Activated naive CD8-positive, alpha-beta T cell treated with anti-CD3 and anti-CD28 coated beads for 36 hours (primary cell): ENCODE data around the gene UNC5A. TPM values are rescaled to one million over a fixed set of nuclear protein-coding genes. Genes with fewer than 3 reads are reported as not detected.

Source experiments
- DNase-seq: peaks from one replicate; pipeline ENCODE4 v3.0.0; 2021
- H3K27ac Mint-ChIP-seq: one replicate; pipeline ENCODE4 v1.8.0; 2022; ENCODE audit warnings: mild to moderate bottlenecking, moderate library complexity, mixed read lengths
- H3K27me3 Mint-ChIP-seq: one replicate; pipeline ENCODE4 v1.8.0; 2022; ENCODE audit warnings: mild to moderate bottlenecking, mixed read lengths
- H3K36me3 Mint-ChIP-seq: one replicate; pipeline ENCODE4 v1.8.0; 2021; ENCODE audit warnings: mild to moderate bottlenecking, mixed read lengths
- H3K4me1 Mint-ChIP-seq: one replicate; pipeline ENCODE4 v1.8.0; 2021; ENCODE audit warnings: mixed read lengths
- H3K4me3 Mint-ChIP-seq: one replicate; pipeline ENCODE4 v1.8.0; 2022; ENCODE audit warnings: mild to moderate bottlenecking, moderate library complexity, mixed read lengths
- H3K9me3 Mint-ChIP-seq: one replicate; pipeline ENCODE4 v1.8.0; 2022; ENCODE audit warnings: mixed read lengths
- total RNA-seq, 2 experiments: library from RNA; stranded (reverse); gene quantifications; one replicate each; pipeline ENCODE4 v1.2.3, GENCODE V29; 2021

Gene UNC5A
- total RNA-seq, 2 experiments from 2014 or later: not detected

DNA sequence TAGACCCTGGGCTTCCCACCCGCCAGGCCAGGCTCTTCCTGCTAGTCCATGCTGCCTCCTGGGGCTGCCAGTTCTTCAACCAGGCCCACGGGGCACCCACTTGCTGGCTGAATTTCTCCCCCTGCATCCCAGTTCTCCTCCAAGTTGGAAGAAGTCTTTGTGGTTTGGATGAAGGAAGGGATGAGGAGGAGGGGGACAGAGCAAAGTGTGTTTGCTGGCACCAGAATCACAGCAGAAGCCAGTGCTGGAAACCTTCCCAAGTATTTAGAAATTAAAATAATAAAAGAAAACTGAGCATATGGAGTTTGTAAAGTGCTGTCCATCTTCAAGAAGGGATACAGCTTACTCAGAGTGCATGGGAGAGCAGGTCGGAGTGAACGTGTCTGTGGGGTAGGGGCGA lies 19.4 kb upstream of the UNC5A start:
- H3K4me1 Mint-ChIP-seq: peaks cover 2% of the 10 kb centered on the region
- peaks cover 49% of the 10 kb centered on the region for H3K27me3 Mint-ChIP-seq
- DNase-seq: no peak
- H3K4me3 Mint-ChIP-seq: no peak overlapping the region
- no peak overlapping the region for H3K27ac Mint-ChIP-seq
- H3K36me3 Mint-ChIP-seq: no peaks in the 10 kb centered on the region
- H3K9me3 Mint-ChIP-seq: no peaks in the 10 kb centered on the region

DNA sequence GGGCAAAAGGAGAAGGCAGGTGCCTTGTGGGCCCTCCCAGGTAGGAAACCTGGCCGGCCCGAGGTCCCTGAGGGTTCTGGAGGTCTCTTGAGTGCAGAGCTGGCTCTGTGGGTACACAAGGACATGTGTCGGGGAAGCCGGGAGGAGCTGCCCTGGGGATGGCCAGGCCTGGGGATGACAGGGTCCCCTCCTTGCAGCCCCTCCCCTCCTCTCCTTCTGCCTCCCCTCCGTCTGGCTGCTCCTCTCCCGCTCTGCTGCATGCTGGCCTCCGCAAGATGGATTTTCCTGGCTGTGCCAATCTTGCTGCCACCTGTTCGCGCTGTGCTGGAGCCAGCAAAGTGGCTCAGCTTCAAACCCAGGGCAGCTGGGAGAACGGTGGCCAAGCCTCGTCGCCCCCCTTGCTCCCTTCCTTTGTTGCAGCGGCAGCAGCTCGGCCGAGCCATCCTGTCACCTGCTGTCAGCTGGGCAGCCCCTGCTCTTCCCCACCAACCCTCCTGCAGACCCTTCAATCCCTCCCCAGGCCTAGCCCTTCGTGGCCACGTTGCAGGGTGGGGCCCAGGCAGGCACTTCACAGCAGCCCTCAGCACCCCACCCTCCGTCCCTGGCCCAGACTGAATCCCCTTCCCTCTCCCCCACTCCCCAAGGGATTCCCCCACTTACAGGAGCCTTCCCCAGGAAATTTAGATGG lies 17.6 kb upstream of the UNC5A start:
- peaks cover 2% of the 10 kb centered on the region for H3K4me1 Mint-ChIP-seq
- DNase-seq: no peak
- H3K27ac Mint-ChIP-seq: no peak overlapping the region
- no peaks in the 10 kb centered on the region for H3K36me3 Mint-ChIP-seq
- no peak overlapping the region for H3K4me3 Mint-ChIP-seq
- H3K27me3 Mint-ChIP-seq: peaks cover 61% of the 10 kb centered on the region
- no peaks in the 10 kb centered on the region for H3K9me3 Mint-ChIP-seq

DNA sequence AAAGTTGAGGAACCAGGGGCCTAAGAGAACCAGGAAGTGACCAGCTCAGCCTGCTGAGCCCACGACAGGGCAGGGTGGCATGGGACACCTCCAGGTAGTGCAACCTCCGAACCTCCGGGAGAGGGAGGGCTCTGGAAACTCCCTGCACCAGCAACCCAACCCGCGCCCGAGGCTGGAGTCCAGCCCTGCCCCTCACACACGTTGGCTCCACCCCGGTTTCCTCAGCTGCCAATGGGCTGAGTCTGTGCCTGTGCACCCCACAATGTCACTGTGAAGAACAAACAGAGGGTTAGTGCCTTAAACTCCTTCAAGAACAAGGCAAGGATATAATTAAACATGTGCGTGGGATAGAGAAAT lies 17.0 kb upstream of the UNC5A start:
- Mint-ChIP-seq H3K36me3 (no peaks in the 10 kb centered on the region), H3K4me1 (peaks cover 2% of the 10 kb centered on the region), H3K27me3 (peaks cover 61% of the 10 kb centered on the region), H3K27ac (no peak overlapping the region), H3K4me3 (no peak overlapping the region), H3K9me3 (no peaks in the 10 kb centered on the region)
- no peak for DNase-seq

DNA sequence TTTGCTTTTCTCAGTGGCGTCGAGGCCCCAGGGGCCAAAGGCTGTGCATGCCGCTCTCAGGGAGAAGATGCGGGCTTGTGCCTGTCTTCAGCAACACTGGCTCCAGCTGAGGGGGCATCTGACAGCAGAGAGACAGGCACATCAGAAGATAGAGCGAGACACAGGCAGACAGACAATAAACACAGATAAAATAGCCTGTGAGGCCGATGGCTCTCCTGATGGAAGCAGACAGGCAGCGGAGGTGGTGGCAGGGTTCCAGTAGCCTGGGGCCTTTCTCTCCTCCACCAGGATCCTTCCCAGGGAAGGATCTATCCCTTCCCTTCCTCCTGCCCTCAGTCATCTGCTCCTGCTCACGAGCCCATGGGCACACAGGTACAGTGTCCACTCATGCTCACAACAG lies 16.6 kb upstream of the UNC5A start:
- Mint-ChIP-seq H3K27me3 (peaks cover 61% of the 10 kb centered on the region), H3K9me3 (no peaks in the 10 kb centered on the region)

DNA sequence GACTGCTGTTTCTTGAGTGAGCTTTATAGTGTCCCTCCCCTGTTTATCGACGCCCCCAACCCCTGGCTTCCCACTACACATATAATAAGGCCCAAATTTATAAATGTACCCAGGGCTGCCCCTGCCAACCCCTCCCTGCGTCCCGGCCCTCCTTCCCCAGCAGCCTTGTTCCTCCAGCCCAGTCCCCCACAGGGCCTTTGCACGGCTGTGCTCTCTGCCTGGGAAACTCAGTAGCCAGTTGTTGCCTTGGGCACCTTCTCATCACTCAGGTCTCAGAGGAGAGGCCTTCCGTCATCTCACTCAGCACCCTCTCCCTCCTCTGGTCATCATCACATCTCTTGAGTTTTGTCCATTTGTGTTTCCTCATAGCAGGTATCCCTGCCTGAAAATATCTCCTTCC lies 15.8 kb upstream of the UNC5A start:
- Mint-ChIP-seq H3K27me3 (peaks cover 54% of the 10 kb centered on the region), H3K4me3 (no peak overlapping the region), H3K27ac (no peak overlapping the region), H3K36me3 (no peaks in the 10 kb centered on the region), H3K9me3 (no peaks in the 10 kb centered on the region), H3K4me1 (peaks cover 2% of the 10 kb centered on the region)
- DNase-seq: no peak

More for the DNA sequence above, 16.6 kb upstream of the UNC5A start:
- DNase-seq: no peak
- no peak overlapping the region for H3K4me3 Mint-ChIP-seq
- H3K36me3 Mint-ChIP-seq: no peaks in the 10 kb centered on the region
- H3K4me1 Mint-ChIP-seq: peaks cover 2% of the 10 kb centered on the region
- no peak overlapping the region for H3K27ac Mint-ChIP-seq

DNA sequence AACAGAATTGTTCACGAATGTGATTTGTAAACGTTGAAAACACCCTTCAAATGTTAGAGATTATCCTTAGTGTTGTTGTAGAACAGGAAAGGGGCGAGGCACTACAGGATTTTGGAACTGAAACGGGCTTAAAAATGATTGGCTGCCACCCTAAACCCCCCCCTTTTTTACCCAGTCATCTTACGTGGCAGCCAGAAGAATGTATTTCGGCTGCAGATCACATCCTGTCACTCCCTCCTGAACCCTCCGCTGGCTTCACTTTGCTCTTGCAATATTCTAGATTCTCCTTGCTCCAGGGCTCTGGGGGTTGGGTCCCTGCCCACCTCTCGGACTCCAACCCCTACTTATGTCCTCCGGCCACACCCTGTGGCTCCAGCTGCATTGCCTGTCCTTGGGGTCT lies 13.9 kb upstream of the UNC5A start:
- no peak overlapping the region for H3K4me3 Mint-ChIP-seq
- H3K36me3 Mint-ChIP-seq: no peaks in the 10 kb centered on the region
- no peak for DNase-seq
- H3K27me3 Mint-ChIP-seq: peaks cover 43% of the 10 kb centered on the region
- no peak overlapping the region for H3K27ac Mint-ChIP-seq
- H3K4me1 Mint-ChIP-seq: no peaks in the 10 kb centered on the region
- no peaks in the 10 kb centered on the region for H3K9me3 Mint-ChIP-seq

DNA sequence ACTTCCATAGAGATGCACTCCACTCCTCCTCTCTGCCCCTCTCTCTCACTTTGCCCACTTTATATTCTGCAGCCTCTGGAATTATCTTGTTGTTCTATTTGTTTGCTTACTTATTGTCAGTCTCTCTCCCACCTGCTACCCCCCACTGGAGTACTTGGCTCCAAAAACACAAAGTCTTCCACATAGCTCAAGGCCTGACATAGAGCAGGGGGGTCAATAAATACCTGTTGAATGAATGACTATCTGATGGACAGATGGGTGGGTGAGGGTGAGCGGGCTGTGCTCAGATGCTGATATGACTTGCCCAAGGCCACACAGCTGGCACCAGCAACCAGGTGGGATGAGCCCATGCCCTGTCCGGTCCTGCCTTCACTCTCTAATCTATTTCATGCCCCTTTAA lies 13.4 kb upstream of the UNC5A start:
- Mint-ChIP-seq H3K36me3 (no peaks in the 10 kb centered on the region), H3K27me3 (peaks cover 41% of the 10 kb centered on the region), H3K9me3 (no peaks in the 10 kb centered on the region), H3K27ac (no peak overlapping the region), H3K4me3 (no peak overlapping the region), H3K4me1 (no peaks in the 10 kb centered on the region)
- DNase-seq: no peak

DNA sequence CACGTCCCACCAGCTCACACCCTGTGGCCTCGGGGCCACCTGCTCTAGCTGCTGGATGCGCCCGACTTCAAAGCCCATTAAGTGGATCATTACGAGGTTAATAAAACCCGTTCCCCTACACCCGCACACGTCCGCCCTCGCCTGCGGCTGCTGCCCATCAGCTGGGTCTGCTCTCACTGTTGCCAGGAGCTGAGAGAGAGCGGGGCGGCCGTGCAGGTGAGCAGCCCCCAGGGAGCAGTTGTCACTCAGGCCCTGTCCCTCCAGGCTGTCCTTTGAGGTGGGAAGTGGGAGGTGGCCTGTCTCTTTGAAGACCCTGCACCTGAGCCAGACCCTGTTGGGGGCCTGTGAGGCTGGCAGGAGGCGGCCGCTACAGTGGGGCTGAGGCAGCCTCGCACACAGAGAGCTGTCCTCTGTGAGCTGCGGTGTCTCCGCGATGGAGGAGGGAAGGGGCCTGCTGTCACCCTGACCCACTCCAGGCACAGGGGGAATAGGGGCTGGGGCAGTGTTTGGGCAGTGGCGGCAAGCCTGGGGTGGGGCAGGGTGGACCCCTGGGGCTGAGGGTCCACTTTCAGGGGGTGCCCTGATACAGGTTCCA lies 12.8 kb upstream of the UNC5A start:
- no peak overlapping the region for H3K27ac Mint-ChIP-seq
- H3K4me1 Mint-ChIP-seq: no peaks in the 10 kb centered on the region
- H3K4me3 Mint-ChIP-seq: no peak overlapping the region
- H3K36me3 Mint-ChIP-seq: no peaks in the 10 kb centered on the region
- no peak for DNase-seq
- no peaks in the 10 kb centered on the region for H3K9me3 Mint-ChIP-seq
- H3K27me3 Mint-ChIP-seq: peaks cover 45% of the 10 kb centered on the region

DNA sequence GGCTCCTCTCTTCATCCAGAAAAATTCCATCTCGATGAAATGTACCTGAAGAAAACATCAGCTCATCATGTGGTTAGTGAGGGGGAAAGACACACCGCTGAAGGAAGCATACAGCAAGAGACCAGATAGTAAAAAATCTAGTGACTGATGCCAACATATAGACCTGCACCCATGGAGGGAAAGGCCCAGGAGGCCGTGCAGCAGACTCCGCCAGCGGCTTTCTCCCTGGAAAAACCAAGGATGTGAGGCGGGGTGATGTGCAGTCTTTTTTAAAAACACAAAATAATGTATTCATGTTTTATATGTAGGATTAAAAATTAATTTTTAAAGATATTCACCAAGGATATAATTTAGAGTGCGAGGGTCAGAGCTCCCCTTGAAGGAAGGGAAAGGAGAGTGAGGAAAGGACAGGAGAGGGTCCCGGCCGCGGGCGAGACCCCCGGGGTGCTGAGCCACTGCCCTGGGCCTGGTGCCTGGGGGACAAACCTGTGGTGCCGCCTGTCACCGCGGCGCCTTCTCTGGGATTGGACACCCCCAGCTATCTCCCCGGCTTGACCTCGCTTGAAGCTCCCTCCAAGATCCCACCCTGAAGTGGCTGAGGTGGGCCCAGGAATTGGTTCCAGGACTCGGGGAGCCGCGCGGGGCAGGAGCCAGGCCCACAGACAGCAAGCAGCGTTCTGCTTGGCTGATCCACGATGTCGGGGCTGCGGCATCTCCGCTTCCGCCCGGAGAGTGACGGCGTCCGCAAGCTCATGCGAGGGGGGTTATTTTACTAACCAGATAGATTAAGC lies 12.1 kb upstream of the UNC5A start:
- no peak overlapping the region for H3K4me3 Mint-ChIP-seq
- H3K27me3 Mint-ChIP-seq: peaks cover 50% of the 10 kb centered on the region
- H3K36me3 Mint-ChIP-seq: no peaks in the 10 kb centered on the region
- H3K9me3 Mint-ChIP-seq: no peaks in the 10 kb centered on the region
- H3K4me1 Mint-ChIP-seq: no peaks in the 10 kb centered on the region
- H3K27ac Mint-ChIP-seq: no peak overlapping the region
- DNase-seq: no peak

DNA sequence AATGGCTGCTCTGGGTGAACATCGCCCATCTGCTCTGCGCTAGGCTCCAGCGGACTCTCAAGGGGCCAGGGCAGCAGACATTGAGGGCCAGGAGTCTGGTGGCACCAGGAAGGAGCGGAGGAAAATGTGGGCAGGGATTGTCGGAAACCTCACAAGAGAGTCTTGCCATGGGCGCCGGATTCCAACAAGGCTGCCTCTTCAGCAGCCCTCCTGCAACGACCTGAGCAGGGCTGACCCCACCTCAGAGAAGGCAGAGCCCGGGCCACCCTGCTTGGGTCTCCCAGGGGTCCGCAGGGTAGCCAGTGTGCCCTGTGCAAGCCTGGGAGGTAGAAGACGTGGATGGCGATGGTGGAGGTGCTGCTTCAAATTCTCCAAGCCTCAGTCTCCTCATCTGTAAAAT lies 11.4 kb upstream of the UNC5A start:
- Mint-ChIP-seq H3K4me1 (no peaks in the 10 kb centered on the region), H3K27me3 (peaks cover 52% of the 10 kb centered on the region), H3K9me3 (no peaks in the 10 kb centered on the region), H3K36me3 (no peaks in the 10 kb centered on the region), H3K4me3 (no peak overlapping the region), H3K27ac (no peak overlapping the region)
- DNase-seq: no peak

DNA sequence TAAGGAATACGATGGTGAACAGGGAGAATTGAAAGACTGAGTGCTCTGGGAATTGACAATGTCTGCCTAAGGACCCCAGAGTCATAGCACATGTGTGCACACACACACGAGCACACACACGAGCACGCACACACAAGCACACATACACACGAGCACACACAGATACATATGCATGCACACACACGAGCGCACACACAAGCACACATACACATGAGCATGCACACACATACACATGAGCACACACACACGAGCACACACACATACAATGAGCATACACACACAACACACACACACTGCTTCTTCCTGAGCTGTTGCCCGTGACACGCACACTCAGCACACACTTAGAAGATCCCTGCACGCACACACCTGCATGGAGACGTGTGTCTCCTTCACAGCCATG lies 10.9 kb upstream of the UNC5A start:
- Mint-ChIP-seq H3K27ac (no peak overlapping the region), H3K9me3 (no peaks in the 10 kb centered on the region), H3K4me3 (no peak overlapping the region), H3K36me3 (no peaks in the 10 kb centered on the region), H3K4me1 (no peaks in the 10 kb centered on the region), H3K27me3 (peaks cover 53% of the 10 kb centered on the region)
- no peak for DNase-seq

DNA sequence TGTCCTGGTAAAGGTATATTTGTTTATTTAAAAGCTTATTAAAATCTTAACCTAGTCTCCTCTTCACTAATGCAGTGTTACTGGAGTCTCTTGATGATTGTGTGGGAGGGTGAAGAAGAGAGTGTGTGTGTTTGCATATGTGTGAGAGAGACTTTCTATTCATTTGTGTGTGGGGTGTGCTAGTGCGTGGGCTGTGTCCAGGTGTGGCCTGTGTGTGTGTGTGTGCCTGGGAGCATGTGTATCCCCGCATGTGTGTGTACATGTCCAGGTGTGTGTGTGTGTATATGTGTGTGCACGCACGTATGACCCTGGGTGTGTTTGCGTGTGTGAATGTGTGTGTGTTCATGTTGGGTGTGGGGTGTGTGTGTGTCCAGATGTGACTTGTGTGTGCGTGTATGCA lies 10.3 kb upstream of the UNC5A start:
- H3K4me1 Mint-ChIP-seq: no peaks in the 10 kb centered on the region
- no peak for DNase-seq
- H3K27me3 Mint-ChIP-seq: peaks cover 49% of the 10 kb centered on the region
- no peak overlapping the region for H3K27ac Mint-ChIP-seq
- H3K9me3 Mint-ChIP-seq: no peaks in the 10 kb centered on the region
- H3K4me3 Mint-ChIP-seq: no peak overlapping the region
- no peaks in the 10 kb centered on the region for H3K36me3 Mint-ChIP-seq

DNA sequence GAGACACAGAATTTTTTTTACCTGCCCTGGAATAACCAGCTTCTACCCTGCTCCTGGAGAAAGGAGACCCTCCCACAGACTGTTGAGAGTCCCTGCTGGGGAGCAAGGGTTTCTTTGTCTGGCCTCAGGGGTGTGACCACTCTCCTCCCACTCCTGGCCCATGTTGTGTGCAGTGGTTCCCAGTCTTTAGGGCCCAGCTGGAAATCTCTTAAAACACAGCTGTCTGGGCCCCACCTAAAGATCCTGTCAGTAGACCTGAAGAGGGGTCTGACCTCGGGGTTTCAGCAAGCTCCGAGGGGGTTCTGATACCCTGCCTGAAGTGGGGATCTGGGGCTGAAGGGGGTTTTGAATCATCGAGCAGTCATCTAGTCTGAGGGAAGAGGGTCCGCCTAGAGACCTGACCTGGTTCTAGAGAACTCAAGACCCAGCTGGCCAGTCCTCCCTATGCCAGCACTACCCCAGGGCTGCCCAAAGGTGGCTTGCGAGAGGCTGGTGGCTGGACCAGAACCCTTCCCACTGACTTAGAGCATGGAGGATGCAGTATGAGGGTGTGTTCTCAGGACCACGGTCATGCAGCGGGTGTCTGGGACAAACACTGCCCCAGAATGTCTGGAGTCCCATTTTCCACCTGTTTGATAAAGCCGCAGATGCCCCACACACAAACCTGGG lies 8.1 kb upstream of the UNC5A start:
- DNase-seq: no peak
- Mint-ChIP-seq H3K27me3 (peaks cover 44% of the 10 kb centered on the region), H3K36me3 (no peaks in the 10 kb centered on the region), H3K4me1 (no peaks in the 10 kb centered on the region), H3K9me3 (no peaks in the 10 kb centered on the region), H3K4me3 (no peak overlapping the region), H3K27ac (no peak overlapping the region)

DNA sequence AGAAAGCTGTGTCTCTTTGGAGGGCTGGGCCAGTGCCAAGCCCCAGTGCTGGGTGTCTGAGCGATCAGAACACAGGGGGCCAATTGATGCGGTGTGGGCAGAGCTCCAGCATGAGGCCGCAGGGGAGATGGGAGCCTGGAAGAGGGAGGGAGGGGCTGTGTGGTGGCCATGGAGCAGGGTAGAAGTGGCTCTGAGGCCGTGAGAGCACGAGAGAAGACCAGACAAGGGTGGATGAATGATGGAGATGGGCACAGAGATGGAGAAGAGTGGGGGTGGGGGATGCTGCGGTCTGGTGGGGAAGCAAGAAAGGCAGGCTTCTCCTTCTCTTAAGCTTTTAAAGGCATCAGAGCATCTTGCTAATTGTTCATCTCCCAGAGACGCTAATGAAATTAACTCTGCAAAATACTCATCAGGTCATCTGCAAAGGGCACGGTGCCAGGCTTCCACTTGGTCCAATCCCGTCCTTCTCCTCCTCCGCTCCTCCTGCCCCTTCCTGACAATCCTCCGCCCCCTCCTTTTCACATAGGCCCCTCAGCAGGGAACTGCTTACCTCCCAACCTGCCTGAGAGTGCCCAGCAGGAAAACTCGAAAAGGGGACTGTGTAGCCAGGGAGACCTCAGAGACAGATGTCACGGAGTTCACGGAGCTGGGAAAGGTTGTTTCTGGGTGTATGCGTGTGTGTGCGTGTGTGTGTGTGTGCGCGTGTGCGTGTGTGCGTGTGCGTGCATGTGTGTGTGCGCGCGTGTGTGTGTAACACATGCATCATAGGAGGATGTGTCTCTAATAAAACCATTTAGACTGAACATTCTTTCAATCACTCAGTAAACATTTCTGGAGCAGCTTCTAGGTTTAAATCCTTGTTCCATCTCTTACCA lies 7.1 kb upstream of the UNC5A start:
- Mint-ChIP-seq H3K4me1 (no peaks in the 10 kb centered on the region), H3K9me3 (no peaks in the 10 kb centered on the region), H3K27me3 (peaks cover 50% of the 10 kb centered on the region), H3K36me3 (no peaks in the 10 kb centered on the region), H3K4me3 (no peak overlapping the region), H3K27ac (no peak overlapping the region)
- no peak for DNase-seq
